Effector memory CD8-positive, alpha-beta T cell (primary cell): Measurements from ENCODE around the gene PUS7.
"Not testable (repeated sequence)": the region's sequence is repeated elsewhere in the genome, so short reads cannot be mapped to it uniquely, and the experiment has no call there.

Source experiments
- ATAC-seq: fragments of 150-1000 bp; cut with Tn5 transposase; replicated peaks from 2 replicates; pipeline ENCODE4 v1.10.0; 2021; ENCODE audit warnings: mild to moderate bottlenecking, moderate library complexity
- DNase-seq, 3 experiments: peaks; one replicate each; pipeline ENCODE4 v3.0.0; 2021
- H3K27ac Mint-ChIP-seq, 2 donors: one replicate each; pipeline ENCODE4 v1.8.0; 2022; ENCODE audit warnings: mild to moderate bottlenecking in 2 of 2, mixed read lengths in 2 of 2, moderate library complexity in 2 of 2
- H3K27me3 Mint-ChIP-seq, 2 donors: one replicate each; pipeline ENCODE4 v1.8.0; 2022; ENCODE audit warnings: mixed read lengths in 2 of 2
- H3K36me3 Mint-ChIP-seq: one replicate; pipeline ENCODE4 v1.8.0; 2022; ENCODE audit warnings: mild to moderate bottlenecking, moderate library complexity, mixed read lengths; ENCODE audit not compliant: insufficient read depth
- H3K4me1 Mint-ChIP-seq, 2 donors: one replicate each; pipeline ENCODE4 v1.8.0; 2022; ENCODE audit warnings: low read depth in 2 of 2, mixed read lengths in 2 of 2
- H3K4me3 Mint-ChIP-seq, 2 donors: one replicate each; pipeline ENCODE4 v1.8.0; 2022; ENCODE audit warnings: mild to moderate bottlenecking in 2 of 2, mixed read lengths in 2 of 2, moderate library complexity in 2 of 2
- H3K9me3 Mint-ChIP-seq, 2 donors: one replicate each; pipeline ENCODE4 v1.8.0; 2022; ENCODE audit warnings: mixed read lengths in 2 of 2

PUS7 gene

DNA sequence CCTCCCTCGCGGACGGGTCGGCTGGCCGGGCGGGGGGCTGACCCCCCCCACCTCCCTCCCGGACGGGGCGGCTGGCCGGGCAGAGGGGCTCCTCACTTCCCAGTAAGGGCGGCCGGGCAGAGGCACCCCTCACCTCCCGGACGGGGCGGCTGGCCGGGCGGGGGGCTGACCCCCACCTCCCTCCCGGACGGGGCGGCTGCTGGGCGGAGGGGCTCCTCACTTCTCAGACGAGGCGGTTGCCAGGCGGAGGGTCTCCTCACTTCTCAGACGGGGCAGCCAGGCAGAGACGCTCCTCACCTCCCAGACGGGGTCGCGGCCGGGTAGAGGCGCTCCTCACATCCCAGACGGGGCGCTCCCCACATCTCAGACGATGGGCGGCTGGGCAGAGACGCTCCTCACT is 111.3 kb downstream of the PUS7 start:
- not testable (repeated sequence) for ATAC-seq, DNase-seq, H3K36me3 Mint-ChIP-seq, H3K9me3 Mint-ChIP-seq, H3K4me3 Mint-ChIP-seq, H3K4me1 Mint-ChIP-seq, H3K27ac Mint-ChIP-seq, H3K27me3 Mint-ChIP-seq

GRCh38 chr7:105409775-105410174 is 112.3 kb downstream of the PUS7 start:
- not testable (repeated sequence) for H3K27me3 Mint-ChIP-seq, ATAC-seq, H3K36me3 Mint-ChIP-seq, H3K4me3 Mint-ChIP-seq, H3K9me3 Mint-ChIP-seq, DNase-seq, H3K27ac Mint-ChIP-seq, H3K4me1 Mint-ChIP-seq

GRCh38 chr7:105408791-105409410 is 113.2 kb downstream of the PUS7 start:
- DNase-seq, result no peak
- Mint-ChIP-seq H3K27ac (no peak overlapping the region), H3K9me3 (no peaks in the 10 kb centered on the region), H3K4me3 (no peak overlapping the region), H3K4me1 (no peaks in the 10 kb centered on the region), H3K27me3 (no peaks in the 10 kb centered on the region), H3K36me3 (no peaks in the 10 kb centered on the region)
- no peak for ATAC-seq
